Calu3 (cell line): ENCODE data around the gene PREP. TPM values are rescaled to one million over a fixed set of nuclear protein-coding genes. Genes with fewer than 3 reads are reported as not detected.
A peak's percentile ranks its signal among the peaks of the same experiment; 100 is the strongest.

Source experiments
- BruUV-seq: library from RNA; stranded (reverse); fragments of 400-500 nt; replicated peaks from 2 replicates; lab custom pipeline; 2021; lab: Mats Ljungman, UMichigan
- CTCF ChIA-PET: fragments of 300-600 bp; sonication (Branson Sonifier 250); formaldehyde crosslinking; loops from one replicate; lab custom pipeline; 2022; ENCODE audit warnings: antibody characterized with exemption; lab: Charles Lee
- DNase-seq: peaks from one replicate; pipeline ENCODE4 v3.0.0; 2022
- H3K27ac Mint-ChIP-seq: one replicate; pipeline ENCODE4 v1.8.0; 2022; ENCODE audit warnings: mixed read lengths; ENCODE audit not compliant: unreplicated experiment
- H3K27me3 Mint-ChIP-seq: one replicate; pipeline ENCODE4 v1.8.0; 2022; ENCODE audit warnings: mixed read lengths; ENCODE audit not compliant: unreplicated experiment
- H3K36me3 Mint-ChIP-seq: one replicate; pipeline ENCODE4 v1.8.0; 2022; ENCODE audit warnings: mild to moderate bottlenecking, moderate library complexity, mixed read lengths; ENCODE audit not compliant: insufficient read depth, unreplicated experiment
- H3K4me1 Mint-ChIP-seq: one replicate; pipeline ENCODE4 v1.8.0; 2022; ENCODE audit warnings: mild to moderate bottlenecking, low read depth, mixed read lengths; ENCODE audit not compliant: unreplicated experiment
- H3K4me3 Mint-ChIP-seq: one replicate; pipeline ENCODE4 v1.8.0; 2022; ENCODE audit warnings: mild to moderate bottlenecking, low read depth, moderate library complexity, mixed read lengths; ENCODE audit not compliant: unreplicated experiment
- H3K9me3 Mint-ChIP-seq: one replicate; pipeline ENCODE4 v1.8.0; 2022; ENCODE audit warnings: low read depth, mixed read lengths; ENCODE audit not compliant: unreplicated experiment
- CTCF ChIP-seq: fragments of 200-600 bp; IDR thresholded peaks from one replicate; pipeline ENCODE4 v1.8.0; 2022; ENCODE audit warnings: antibody characterized with exemption; ENCODE audit not compliant: unreplicated experiment
- intact Hi-C: fragments of 100-400 bp; cut with micrococcal nuclease; formaldehyde crosslinking; loops from one replicate; pipeline ENCODE4 v1.10.0; 2022; ENCODE audit not compliant: unreplicated experiment
- total RNA-seq: library from RNA; stranded (reverse); gene quantifications from 2 replicates; pipeline ENCODE4 v1.2.3, GENCODE V29; 2022

The PREP gene
- total RNA-seq, 1 experiment from 2014 or later = 70.4 TPM

DNA sequence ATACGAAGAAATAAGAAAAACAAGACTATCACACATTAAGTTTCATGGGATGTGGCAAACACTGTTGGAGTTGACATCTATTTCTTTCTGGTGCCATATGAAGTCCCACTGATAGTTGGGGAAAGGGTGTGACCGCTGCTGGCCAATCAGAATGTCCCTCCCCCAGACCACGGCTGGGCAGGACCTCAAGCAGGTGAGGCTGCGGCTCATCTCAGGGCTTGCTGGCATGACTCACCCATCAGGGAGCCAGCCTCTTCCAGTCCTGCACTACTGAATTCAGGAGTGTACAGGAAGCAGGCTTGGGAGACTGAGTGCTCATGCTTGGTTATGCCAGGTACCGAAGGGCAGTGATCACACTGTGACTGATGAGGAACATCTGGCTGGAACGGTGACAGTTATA lies 18.9 kb downstream of the PREP start:
- no peak for TF ChIP-seq CTCF
- Mint-ChIP-seq H3K4me1 (peaks cover 82% of the 10 kb centered on the region), H3K9me3 (no peaks in the 10 kb centered on the region), H3K36me3 (peaks cover 38% of the 10 kb centered on the region), H3K4me3 (no peak overlapping the region), H3K27me3 (no peaks in the 10 kb centered on the region), H3K27ac (peak overlapping the region; percentile 56)
- DNase-seq = peak; percentile 76
- intact Hi-C loops = no loop called here
- CTCF ChIA-PET = no interaction called here
- no TSS peak for BruUV-seq

- BruUV-seq = no TSS peak
- Mint-ChIP-seq H3K4me3 (peak overlapping the region; percentile 8), H3K27ac (peak overlapping the region; percentile 56), H3K4me1 (peaks cover 76% of the 10 kb centered on the region), H3K36me3 (peaks cover 44% of the 10 kb centered on the region), H3K9me3 (no peaks in the 10 kb centered on the region), H3K27me3 (no peaks in the 10 kb centered on the region)
- DNase-seq = no peak
- intact Hi-C loops = no loop called here
- no peak for TF ChIP-seq CTCF
- CTCF ChIA-PET = interaction anchor here (0.6 kb wide), 1 partner anchor 20 kb away, joined by 4 read pairs; no protein-coding TSS in a partner anchor
Observed at GRCh38 chr6:105382958-105383357, 19.9 kb downstream of the PREP start.

- Mint-ChIP-seq H3K27me3 (no peaks in the 10 kb centered on the region), H3K9me3 (no peaks in the 10 kb centered on the region), H3K27ac (peak overlapping the region; percentile 56), H3K4me1 (peaks cover 76% of the 10 kb centered on the region), H3K36me3 (peaks cover 44% of the 10 kb centered on the region), H3K4me3 (peak overlapping the region; percentile 8)
- CTCF ChIA-PET = interaction anchor here (0.6 kb wide), 1 partner anchor 19 kb away, joined by 4 read pairs; no protein-coding TSS in a partner anchor
- intact Hi-C loops = no loop called here
- no peak for DNase-seq
- TF ChIP-seq CTCF = no peak
- no TSS peak for BruUV-seq
Observed at GRCh38 chr6:105382496-105382895, 20.4 kb downstream of the PREP start.

GRCh38 chr6:105380634-105381033 lies 22.2 kb downstream of the PREP start:
- DNase-seq = no peak
- Mint-ChIP-seq H3K27ac (no peak overlapping the region), H3K4me3 (no peak overlapping the region), H3K27me3 (no peaks in the 10 kb centered on the region), H3K4me1 (peaks cover 66% of the 10 kb centered on the region), H3K36me3 (peaks cover 29% of the 10 kb centered on the region), H3K9me3 (no peaks in the 10 kb centered on the region)
- no TSS peak for BruUV-seq
- intact Hi-C loops = no loop called here
- CTCF ChIA-PET = interaction anchor here (0.6 kb wide), 1 partner anchor 12 kb away, joined by 3 read pairs; no protein-coding TSS in a partner anchor
- TF ChIP-seq CTCF = no peak
